K562 (cell line): ENCODE results near the gene FGD6. TPM values are rescaled to one million over a fixed set of nuclear protein-coding genes. Genes with fewer than 3 reads are reported as not detected.

Experiments used
- ATAC-seq: fragments of 200-7000 bp; cut with Tn5 transposase; 3 replicates; pipeline ENCODE4 v1.9.1; 2020; ENCODE audit warnings: moderate library complexity
- BruUV-seq: library from RNA; stranded (reverse); fragments of 400-500 nt; replicated peaks from 2 replicates; lab custom pipeline; 2021; lab: Mats Ljungman, UMichigan
- CTCF ChIA-PET: fragments of 300-600 bp; formaldehyde crosslinking; extraction: SDS; loops from one replicate; lab custom pipeline; 2021; ENCODE audit warnings: low intra/inter-chr PET ratio; lab: Yijun Ruan, JAX
- POLR2A ChIA-PET: fragments of 300-600, 350-650 bp; sonication (Branson Sonifier 250); formaldehyde crosslinking; extraction: SDS; loops from one replicate; lab custom pipeline; 2021; ENCODE audit warnings: antibody characterized with exemption, inconsistent platforms; lab: Yijun Ruan, JAX
- DNase-seq, 4 experiments: peaks; one replicate each; pipeline versions ENCODE4 v3.0.0 to v3.0.0-alpha.2; 2011 to 2018; ENCODE audit warnings: low spot score in 3 of 4, mixed read lengths in 3 of 4; ENCODE audit errors: extremely low read depth in 1 of 4
- FAIRE-seq: peaks from 2 replicates; lab custom pipeline; 2011; peaks lifted over from hg19 to GRCh38; lab: Jason Lieb, UNC
- H2AFZ ChIP-seq: 2 replicates; pipeline ENCODE4 v1.6.0; 2011; ENCODE audit warnings: low read depth, low read length, control low read depth, inconsistent platforms
- H3K27ac ChIP-seq: fragments of 200-600 bp; 3 replicates; pipeline ENCODE4 v1.8.0; 2011; ENCODE audit warnings: low read depth, mild to moderate bottlenecking, control low read depth, inconsistent platforms, low read length, moderate library complexity, mixed read lengths; ENCODE audit errors: extremely low read depth
- H3K27me3 ChIP-seq, 2 experiments: fragments of 300-600 bp in 1 of 2; 2 replicates in 1 of 2; 3 replicates in 1 of 2; pipeline versions ENCODE4 v1.6.0 to v1.8.0; 2011; ENCODE audit warnings: inconsistent platforms in 2 of 2, low read length in 2 of 2, mild to moderate bottlenecking in 1 of 2, mixed read lengths in 1 of 2, moderate library complexity in 1 of 2; ENCODE audit not compliant: control insufficient read depth in 2 of 2, insufficient read depth in 2 of 2
- H3K36me3 ChIP-seq: fragments of 300-600 bp; 3 replicates; pipeline ENCODE4 v1.8.0; 2011; ENCODE audit warnings: mild to moderate bottlenecking, low read length, inconsistent platforms; ENCODE audit not compliant: control insufficient read depth, insufficient read depth
- H3K4me1 ChIP-seq, 2 experiments: fragments of 200-600 bp in 1 of 2; replicated peaks in 1 of 2; 2 replicates in 1 of 2; 3 replicates in 1 of 2; pipeline versions ENCODE4 v1.5.1 to v1.8.0; 2011; ENCODE audit warnings: inconsistent platforms in 2 of 2, low read length in 2 of 2, mild to moderate bottlenecking in 1 of 2, mixed read lengths in 1 of 2, moderate library complexity in 1 of 2; ENCODE audit not compliant: control insufficient read depth in 2 of 2, insufficient read depth in 2 of 2
- H3K4me2 ChIP-seq: 2 replicates; pipeline ENCODE4 v1.6.1; 2011; ENCODE audit warnings: low read length, control low read depth, inconsistent platforms, mixed read lengths; ENCODE audit not compliant: insufficient read depth
- H3K4me3 ChIP-seq: fragments of 200-600 bp; sonication (generic), shearing (Covaris generic); 2 replicates; pipeline ENCODE4 v1.5.1; 2016; ENCODE audit warnings: control low read depth, inconsistent platforms
- H3K79me2 ChIP-seq: fragments of 200-600 bp; 3 replicates; pipeline ENCODE4 v1.8.0; 2011; ENCODE audit warnings: low read length, inconsistent platforms; ENCODE audit not compliant: control insufficient read depth, insufficient read depth
- H3K9ac ChIP-seq, 2 experiments: 2 replicates each; pipeline versions ENCODE4 v1.6.0 to v1.6.1; 2011; ENCODE audit warnings: low read depth in 2 of 2, low read length in 2 of 2, control low read depth in 1 of 2, inconsistent platforms in 1 of 2, mild to moderate bottlenecking in 1 of 2, mixed read lengths in 1 of 2; ENCODE audit not compliant: insufficient read depth in 1 of 2
- H3K9me1 ChIP-seq: one replicate; pipeline ENCODE4 v1.6.0; 2011; ENCODE audit warnings: inconsistent platforms, mild to moderate bottlenecking, low read length, moderate library complexity; ENCODE audit not compliant: control insufficient read depth, insufficient read depth
- H3K9me3 ChIP-seq: replicated peaks from 2 replicates; pipeline ENCODE4 v1.5.1; 2011; ENCODE audit warnings: low read depth, low read length, inconsistent platforms; ENCODE audit not compliant: control insufficient read depth, insufficient read depth
- H4K20me1 ChIP-seq: replicated peaks from 2 replicates; pipeline ENCODE4 v1.6.1; 2011; ENCODE audit warnings: low read length, inconsistent platforms, mixed read lengths; ENCODE audit not compliant: control insufficient read depth, insufficient read depth
- ARHGAP35 ChIP-seq: fragments of 450-650 bp; IDR thresholded peaks from 2 replicates; pipeline ENCODE4 v1.6.1; 2018; ENCODE audit not compliant: partially characterized antibody
- CBFB ChIP-seq: sonication (generic); formaldehyde crosslinking; IDR thresholded peaks from 2 replicates; pipeline ENCODE4 v1.4.0; 2020; ENCODE audit warnings: mild to moderate bottlenecking, missing genetic modification reagents
- KLF1 ChIP-seq: fragments of 450-650 bp; IDR thresholded peaks from 2 replicates; pipeline ENCODE4 v1.6.1; 2016; ENCODE audit warnings: missing genetic modification characterization, missing compliant biosample characterization
- MYC ChIP-seq, 2 experiments: fragments of 250-450 bp in 1 of 2; sonication (Bioruptor Pico) in 1 of 2; IDR thresholded peaks; 2 replicates each; pipeline versions ENCODE4 v1.5.1 to v1.6.1; 2012 to 2021; ENCODE audit warnings: low read depth in 2 of 2, borderline replicate concordance in 1 of 2, improper control_type of control experiment in 1 of 2, low read length in 1 of 2, mild to moderate bottlenecking in 1 of 2, moderate library complexity in 1 of 2
- RHOXF2B ChIP-seq: fragments of 250-450 bp; sonication (Bioruptor Pico); conservative IDR thresholded peaks from 2 replicates; pipeline ENCODE4 v1.5.1; 2021
- SMARCE1 ChIP-seq: fragments of 450-650 bp; IDR thresholded peaks from 2 replicates; pipeline ENCODE4 v1.7.1; 2016; ENCODE audit warnings: mild to moderate bottlenecking
- VEZF1 ChIP-seq: fragments of 200-800 bp; sonication (Bioruptor generic); IDR thresholded peaks from 2 replicates; pipeline ENCODE4 v1.6.1; 2017; ENCODE audit warnings: missing genetic modification characterization, missing compliant biosample characterization
- ZC3H11A ChIP-seq: IDR thresholded peaks from 2 replicates; pipeline ENCODE4 v1.6.1; 2012; ENCODE audit warnings: low read depth, low read length, improper control_type of control experiment
- ZC3H8 ChIP-seq: fragments of 450-650 bp; IDR thresholded peaks from 2 replicates; pipeline ENCODE4 v1.6.1; 2017
- ZNF239 ChIP-seq: fragments of 250-450 bp; sonication (Bioruptor Pico); IDR thresholded peaks from 2 replicates; pipeline ENCODE4 v1.4.0; 2020; ENCODE audit warnings: mild to moderate bottlenecking
- WGBS: fragments of 100-300 bp; shearing (Covaris generic); methylation state at CpG from one replicate; pipeline ENCODE4 v1.1.6; 2016; ENCODE audit warnings: low coverage, mixed read lengths; ENCODE audit not compliant: insufficient coverage; ENCODE audit errors: missing lambda C conversion rate; 5-methylcytosine and 5-hydroxymethylcytosine counted together
- in situ Hi-C: fragments of 300-500 bp; cut with MboI; formaldehyde crosslinking; loops from 4 replicates; pipeline ENCODE4 v1.15.0; 2018; ENCODE audit warnings: inconsistent platforms, mixed read lengths
- intact Hi-C: fragments of 100-400 bp; cut with micrococcal nuclease; formaldehyde crosslinking; loops from 2 replicates; pipeline ENCODE4 v1.14.2; 2022
- polyA plus RNA-seq, 8 experiments: library from polyadenylated mRNA; depleted of rRNA in 4 of 8; stranded (reverse) in 5 of 8; unstranded in 3 of 8; fragments of >200 nt; fragmentation: Nextera tagmentation in 2 of 8; fragmentation: Illumina TruSeq in 1 of 8; extraction: Ambion mirVana in 2 of 8; extraction: Trizol in 1 of 8; gene quantifications; 2 replicates each; pipeline versions ENCODE4 v1.2.1 to v1.2.3, GENCODE V29; 2011 to 2014; ENCODE audit warnings: inconsistent platforms in 1 of 8, missing spikeins in 1 of 8
- total RNA-seq, 7 experiments: library from RNA; depleted of rRNA in 6 of 7; stranded (reverse); fragments of >200 nt in 6 of 7; fragmentation: Illumina TruSeq in 2 of 7; extraction: Trizol in 2 of 7; gene quantifications; 2 replicates each; pipeline versions ENCODE4 v1.2.1 to v1.2.3, GENCODE V29; 2011 to 2021; ENCODE audit warnings: low replicate concordance in 1 of 7

Gene FGD6
- total and polyA plus RNA-seq, 9 of the 15 experiments (the other 6 are each of a cell fraction or from before 2014, with no cell fraction given), result 1.5 to 11.1 (median 5.8) TPM

GRCh38 chr12:95213119-95213518 is 4.1 kb downstream of the FGD6 start (continued):
- TF ChIP-seq ZC3H11A (no peak), VEZF1 (CRISPR knock-in tag) (no peak), KLF1 (tag) (no peak)

- no peaks in the 10 kb centered on the region for H3K9me1 ChIP-seq
- peaks cover 4 to 5% of the 10 kb centered on the region in 2 experiments; a peak in 3 of 5 replicates for H3K4me1 ChIP-seq
- no peak overlapping the region for H3K4me3 ChIP-seq
- no peak overlapping the region for H3K4me2 ChIP-seq
- no peak for FAIRE-seq
- WGBS, result 65% methylated on average over 4 of the region's 4 CpGs
- no peak overlapping the region for H3K9ac ChIP-seq
- no peaks in the 10 kb centered on the region for H3K27me3 ChIP-seq
- intact Hi-C loops (loop anchor here (10.0 kb wide), 2 partner anchors 48 to 262 kb away; partner anchors contain the start of gene METAP2), in situ Hi-C loops (no loop called here)
- ChIA-PET POLR2A (interaction anchor here (1.5 to 2.1 kb wide), 2 partner anchors 9 to 12 kb away, joined by 4 to 8 read pairs; no protein-coding TSS in a partner anchor), CTCF (no interaction called here)
- no TSS peak for BruUV-seq
- H3K79me2 ChIP-seq, result peaks cover 49% of the 10 kb centered on the region
- no peak for DNase-seq
- no peaks in the 10 kb centered on the region for H4K20me1 ChIP-seq
- H3K27ac ChIP-seq, result no peak overlapping the region
- TF ChIP-seq ARHGAP35 (no peak), SMARCE1 (no peak), MYC (IDR thresholded peaks at IDR 0.05; ENCODE audit: low read depth, low read length) (no peak), MYC (CRISPR knock-in tag; IDR thresholded peaks at IDR 0.05; ENCODE audit: borderline replicate concordance, low read depth) (no peak), CBFB (CRISPR knock-in tag) (no peak), ZNF239 (no peak), ZC3H8 (no peak), RHOXF2B (CRISPR knock-in tag) (no peak)
- H2AFZ ChIP-seq, result no peak overlapping the region
- no peaks in the 10 kb centered on the region; the same call in 2 of the 3 replicates for H3K36me3 ChIP-seq
- no peak for ATAC-seq
- no peaks in the 10 kb centered on the region for H3K9me3 ChIP-seq
Measured at GRCh38 chr12:95212586-95212985, 4.7 kb downstream of the FGD6 start.
